SK-N-SH treated with all-trans-retinoic acid at 6 μM for 48 hours (cell line): Measurements from ENCODE around the gene KLF2.

Experiments
- ATAC-seq: fragments of 200-7000 bp; cut with Tn5 transposase; 3 replicates; pipeline ENCODE4 v1.9.1; 2020; ENCODE audit warnings: mild to moderate bottlenecking, moderate library complexity
- PATZ1 ChIP-seq: fragments of 250-450 bp; sonication (Bioruptor Pico); IDR thresholded peaks from 2 replicates; pipeline ENCODE4 v1.8.0; 2020; ENCODE audit warnings: mild to moderate bottlenecking, moderate library complexity, borderline replicate concordance
- RARB ChIP-seq: fragments of 250-450 bp; sonication (Bioruptor Pico); IDR thresholded peaks from 2 replicates; pipeline ENCODE4 v1.8.0; 2021; ENCODE audit warnings: mild to moderate bottlenecking, moderate library complexity
- TF ChIP-seq, protein P1 (sequence below): fragments of 250-450 bp; sonication (Bioruptor Pico); IDR thresholded peaks from 2 replicates; pipeline ENCODE4 v1.5.1; 2020; ENCODE audit warnings: low read depth, mild to moderate bottlenecking, moderate library complexity

Gene KLF2

DNA sequence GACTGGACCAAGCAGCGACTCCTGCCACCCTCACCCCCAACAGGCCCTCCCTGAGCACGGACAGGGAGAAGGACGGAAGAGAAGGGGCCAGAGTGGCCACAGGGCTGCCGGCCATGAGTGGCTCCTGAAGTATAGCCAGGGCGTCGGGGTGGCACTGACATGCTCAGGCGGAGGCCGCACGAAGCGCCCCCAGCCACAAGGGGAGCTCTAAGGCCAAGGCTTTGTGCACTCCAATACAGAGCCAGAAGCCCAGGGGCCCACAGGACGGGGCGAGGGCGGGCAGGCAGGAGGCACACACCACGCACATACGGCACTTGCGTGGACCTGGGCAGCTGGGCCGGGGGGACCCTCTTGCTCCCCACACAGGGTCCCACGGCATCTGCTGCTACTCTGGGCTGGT, 52.0 kb downstream of the KLF2 start (continued):
- TF ChIP-seq PATZ1 (CRISPR knock-in tag), result no peak
- no peak for TF ChIP-seq RARB (CRISPR knock-in tag)

DNA sequence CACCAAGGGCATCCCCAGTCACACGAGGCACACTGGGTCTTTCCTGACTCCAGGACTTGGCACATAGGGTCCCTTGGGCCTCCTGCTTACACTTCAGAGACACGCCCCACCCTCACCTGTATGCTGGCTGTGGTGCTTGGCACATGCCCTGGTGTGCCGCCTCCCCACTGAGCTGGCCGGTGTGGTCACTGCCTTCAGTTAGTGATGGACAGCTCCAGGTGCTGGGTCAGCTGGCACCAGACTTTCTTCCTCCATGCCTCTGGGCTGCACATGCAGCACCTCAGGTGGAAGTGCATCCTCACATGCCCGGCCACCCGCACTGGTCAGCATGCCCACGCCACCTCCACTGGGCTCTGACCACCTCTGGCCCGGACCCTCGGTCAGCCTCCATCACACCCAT, 52.9 kb downstream of the KLF2 start:
- no peak for ATAC-seq
- TF ChIP-seq, protein P1, sequence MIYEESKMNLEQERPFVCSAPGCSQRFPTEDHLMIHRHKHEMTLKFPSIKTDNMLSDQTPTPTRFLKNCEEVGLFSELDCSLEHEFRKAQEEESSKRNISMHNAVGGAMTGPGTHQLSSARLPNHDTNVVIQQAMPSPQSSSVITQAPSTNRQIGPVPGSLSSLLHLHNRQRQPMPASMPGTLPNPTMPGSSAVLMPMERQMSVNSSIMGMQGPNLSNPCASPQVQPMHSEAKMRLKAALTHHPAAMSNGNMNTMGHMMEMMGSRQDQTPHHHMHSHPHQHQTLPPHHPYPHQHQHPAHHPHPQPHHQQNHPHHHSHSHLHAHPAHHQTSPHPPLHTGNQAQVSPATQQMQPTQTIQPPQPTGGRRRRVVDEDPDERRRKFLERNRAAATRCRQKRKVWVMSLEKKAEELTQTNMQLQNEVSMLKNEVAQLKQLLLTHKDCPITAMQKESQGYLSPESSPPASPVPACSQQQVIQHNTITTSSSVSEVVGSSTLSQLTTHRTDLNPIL, result no peak
- TF ChIP-seq PATZ1 (CRISPR knock-in tag), result no peak
